H1 (cell line): ENCODE results near the gene EPHB3.

ENCODE experiments used
- CEBPB ChIP-seq: IDR thresholded peaks from 2 replicates; pipeline ENCODE4 v1.6.1; 2012; ENCODE audit warnings: low read depth, low read length
- CHD2 ChIP-seq: IDR thresholded peaks from 2 replicates; pipeline ENCODE4 v1.6.1; 2012; ENCODE audit warnings: low read length, improper control_type of control experiment
- CREB1 ChIP-seq: IDR thresholded peaks from 2 replicates; pipeline ENCODE4 v1.6.1; 2012; ENCODE audit warnings: inconsistent platforms
- CTCF ChIP-seq, 3 experiments: IDR thresholded peaks; 1 replicate in 2 of 3; 2 replicates in 1 of 3; pipeline versions ENCODE4 v1.5.1 to v1.6.1; 2011; ENCODE audit warnings: low read length in 3 of 3, mild to moderate bottlenecking in 3 of 3, inconsistent platforms in 2 of 3, low read depth in 1 of 3, moderate library complexity in 1 of 3; ENCODE audit not compliant: insufficient read depth in 1 of 3; ENCODE audit errors: control extremely low read depth in 1 of 3
- HDAC6 ChIP-seq: IDR thresholded peaks from one replicate; pipeline ENCODE4 v1.7.1; 2012; ENCODE audit warnings: low read depth, mild to moderate bottlenecking, inconsistent platforms, low read length, moderate library complexity
- POLR2AphosphoS5 ChIP-seq: IDR thresholded peaks from 2 replicates; pipeline ENCODE4 v1.6.1; 2011; ENCODE audit warnings: low read depth, low read length
- TAF1 ChIP-seq: IDR thresholded peaks from 2 replicates; pipeline ENCODE4 v1.6.1; 2011; ENCODE audit warnings: mild to moderate bottlenecking, low read depth, low read length
- ZNF274 ChIP-seq: IDR thresholded peaks from 2 replicates; pipeline ENCODE4 v1.7.0; 2012; ENCODE audit warnings: low read length, borderline replicate concordance; ENCODE audit errors: extremely low read depth

GRCh38 chr3:184578822-184579221, 17.2 kb downstream of the EPHB3 start:
- TF ChIP-seq HDAC6 (no peak), CREB1 (no peak), CHD2 (no peak), CTCF (IDR thresholded peaks at IDR 0.05; ENCODE audit: control extremely low read depth in 1 of 3, insufficient read depth in 1 of 3, low read depth in 1 of 3, low read length in 3 of 3) (no peak), ZNF274 (no peak), POLR2AphosphoS5 (no peak), TAF1 (no peak), CEBPB (no peak)
